IPS-18c (cell line): ENCODE measurements around the gene STAB1.

ENCODE experiments used
- H3K4me3 ChIP-seq: 2 replicates; pipeline ENCODE4 v1.7.0; 2013; ENCODE audit warnings: low read depth, mild to moderate bottlenecking, low read length, moderate library complexity; ENCODE audit not compliant: insufficient read depth
- H3K9me3 ChIP-seq: one replicate; pipeline ENCODE4 v1.6.1; 2013; ENCODE audit warnings: mild to moderate bottlenecking, low read length, moderate library complexity; ENCODE audit not compliant: control insufficient read depth, insufficient read depth

STAB1 gene

DNA sequence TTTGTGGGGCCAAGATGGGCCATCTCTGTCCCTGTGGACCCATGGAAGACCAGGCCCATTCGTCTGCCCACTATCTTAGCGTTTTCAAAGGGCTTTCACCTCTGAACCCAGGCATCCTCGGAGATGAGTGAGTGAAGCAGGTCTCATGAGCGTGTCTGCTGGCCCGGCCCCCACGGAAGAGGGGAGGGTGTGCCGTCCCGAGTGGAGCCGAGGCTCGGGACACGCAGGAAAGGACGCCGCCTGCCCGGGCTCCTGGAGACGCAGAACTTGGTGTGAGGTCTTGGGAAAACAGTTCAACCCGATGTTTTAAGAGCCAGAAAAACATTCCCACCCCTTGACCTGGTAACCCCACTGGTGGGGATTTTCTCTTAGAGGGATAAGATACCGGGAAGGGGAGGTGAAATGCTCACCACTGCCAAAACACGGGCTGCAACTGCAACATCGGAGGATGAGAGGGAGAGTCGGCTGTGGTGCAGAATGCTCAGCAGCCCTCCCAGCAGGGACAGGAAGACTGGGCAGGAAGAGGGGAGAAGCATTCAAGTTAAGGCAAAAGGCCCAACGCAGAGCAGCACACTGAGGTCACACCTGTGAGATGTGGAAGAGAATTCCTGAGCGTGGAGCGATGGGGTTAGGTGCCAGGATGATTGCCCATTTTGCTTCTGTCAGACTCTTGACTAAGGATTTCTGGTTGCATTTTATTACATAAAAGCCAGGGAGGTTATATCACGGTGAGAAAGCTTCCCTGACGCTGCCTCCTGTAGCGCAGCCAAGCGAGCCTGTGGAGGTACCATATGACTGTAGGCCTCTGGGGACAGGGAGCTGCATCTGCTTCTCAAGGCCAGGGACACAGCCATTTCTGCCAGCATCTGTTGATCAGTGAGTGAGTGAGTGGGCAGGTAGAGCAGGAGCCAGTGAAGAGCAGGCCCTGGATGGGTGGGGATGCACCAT is 14.1 kb upstream of the STAB1 start:
- Histone ChIP-seq H3K9me3 (no peaks in the 10 kb centered on the region), H3K4me3 (no peak overlapping the region)

DNA sequence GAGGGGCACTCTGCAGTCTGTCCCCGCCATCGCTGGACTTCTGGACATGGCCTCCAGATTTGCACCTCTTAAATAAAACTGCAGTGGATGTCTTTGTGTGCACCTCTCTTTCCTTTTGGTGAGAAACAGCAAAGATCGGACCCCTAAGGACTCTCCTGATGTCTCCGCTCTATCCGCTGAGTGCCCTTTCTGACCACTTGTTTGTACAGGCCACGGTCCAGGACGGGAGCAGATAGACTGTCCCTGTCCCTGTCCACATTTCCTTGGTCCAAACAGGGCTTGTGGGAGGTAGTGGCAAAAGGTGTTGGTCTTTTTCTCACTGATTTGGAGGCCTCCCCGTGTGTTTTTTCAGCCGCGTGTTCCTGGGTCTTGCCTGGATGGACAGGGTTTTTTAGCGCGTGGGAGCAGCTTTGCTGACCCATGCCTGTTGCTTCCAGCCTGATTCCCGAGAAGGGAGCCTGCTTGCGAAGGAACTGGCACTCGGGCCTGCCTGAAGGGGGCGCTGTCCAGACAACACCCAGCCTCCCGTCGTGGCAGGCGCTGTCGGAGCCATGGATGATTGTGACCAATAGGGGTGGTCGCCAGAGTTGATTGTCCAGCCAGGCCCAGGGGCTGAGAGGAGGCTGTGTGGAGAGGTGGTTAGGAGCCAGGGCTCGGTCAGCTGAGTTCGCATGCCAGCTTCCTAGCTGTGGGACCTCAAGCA is 13.2 kb upstream of the STAB1 start:
- no peak overlapping the region for H3K4me3 ChIP-seq
- H3K9me3 ChIP-seq: no peaks in the 10 kb centered on the region

DNA sequence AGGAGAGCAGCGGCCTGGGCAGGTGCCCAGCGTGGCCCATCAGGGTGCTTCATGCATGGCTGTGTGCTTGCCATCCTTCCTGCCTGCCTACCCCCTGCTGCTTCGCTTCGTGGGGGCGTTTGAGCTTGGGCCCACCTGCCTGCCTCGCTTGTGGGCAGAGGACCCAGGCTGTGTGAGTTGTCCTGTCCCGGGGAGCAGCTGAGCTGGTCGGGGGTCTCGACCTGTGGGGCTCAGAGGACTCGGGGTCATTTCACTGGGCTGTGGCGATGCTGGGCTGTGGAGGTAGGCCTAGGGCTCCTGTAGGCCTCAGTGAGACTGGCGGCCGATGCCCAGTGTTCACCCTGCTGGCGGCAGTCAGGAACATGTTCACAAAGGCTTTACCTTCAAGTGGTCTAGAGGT is 12.1 kb upstream of the STAB1 start:
- Histone ChIP-seq H3K4me3 (no peak overlapping the region), H3K9me3 (no peaks in the 10 kb centered on the region)

DNA sequence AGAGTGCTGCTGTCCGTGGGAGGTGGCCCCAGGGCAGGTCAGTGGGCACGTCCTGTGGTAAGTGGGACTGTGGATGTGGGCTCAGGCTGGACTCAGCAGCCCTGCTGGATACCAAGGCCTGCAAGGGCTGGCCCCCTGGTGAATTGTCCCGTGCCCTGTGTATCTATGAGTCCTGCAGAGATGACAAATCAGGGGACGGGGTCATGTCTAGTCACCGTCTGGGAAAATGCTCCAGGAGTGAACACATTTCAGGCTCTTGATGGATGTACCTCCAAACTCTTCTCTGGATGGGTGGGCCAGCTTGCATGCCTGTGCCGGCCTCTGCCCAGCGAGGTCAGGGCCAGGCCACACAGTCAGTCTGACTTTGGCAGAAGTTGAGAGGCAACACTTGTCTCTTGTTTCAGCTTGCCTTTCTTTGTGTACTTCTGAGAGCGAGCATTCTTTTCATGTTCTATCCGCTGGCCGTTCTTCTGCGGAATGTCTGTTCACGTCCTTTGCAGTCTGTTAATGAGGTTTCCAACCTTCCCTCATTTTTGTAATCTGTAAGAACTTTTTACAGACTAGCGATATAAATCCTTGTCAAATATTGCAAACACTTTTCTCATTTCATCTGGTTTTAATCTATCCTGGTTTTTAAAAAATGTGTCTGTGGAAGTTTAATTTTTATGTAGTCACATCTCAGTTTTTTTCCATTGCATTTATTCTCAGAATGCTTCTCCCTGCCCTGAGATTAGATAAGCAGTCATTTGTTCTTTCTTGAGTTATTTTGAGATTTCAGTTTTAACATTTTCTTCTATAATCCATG is 11.4 kb upstream of the STAB1 start:
- H3K9me3 ChIP-seq: no peaks in the 10 kb centered on the region
- H3K4me3 ChIP-seq: no peak overlapping the region

DNA sequence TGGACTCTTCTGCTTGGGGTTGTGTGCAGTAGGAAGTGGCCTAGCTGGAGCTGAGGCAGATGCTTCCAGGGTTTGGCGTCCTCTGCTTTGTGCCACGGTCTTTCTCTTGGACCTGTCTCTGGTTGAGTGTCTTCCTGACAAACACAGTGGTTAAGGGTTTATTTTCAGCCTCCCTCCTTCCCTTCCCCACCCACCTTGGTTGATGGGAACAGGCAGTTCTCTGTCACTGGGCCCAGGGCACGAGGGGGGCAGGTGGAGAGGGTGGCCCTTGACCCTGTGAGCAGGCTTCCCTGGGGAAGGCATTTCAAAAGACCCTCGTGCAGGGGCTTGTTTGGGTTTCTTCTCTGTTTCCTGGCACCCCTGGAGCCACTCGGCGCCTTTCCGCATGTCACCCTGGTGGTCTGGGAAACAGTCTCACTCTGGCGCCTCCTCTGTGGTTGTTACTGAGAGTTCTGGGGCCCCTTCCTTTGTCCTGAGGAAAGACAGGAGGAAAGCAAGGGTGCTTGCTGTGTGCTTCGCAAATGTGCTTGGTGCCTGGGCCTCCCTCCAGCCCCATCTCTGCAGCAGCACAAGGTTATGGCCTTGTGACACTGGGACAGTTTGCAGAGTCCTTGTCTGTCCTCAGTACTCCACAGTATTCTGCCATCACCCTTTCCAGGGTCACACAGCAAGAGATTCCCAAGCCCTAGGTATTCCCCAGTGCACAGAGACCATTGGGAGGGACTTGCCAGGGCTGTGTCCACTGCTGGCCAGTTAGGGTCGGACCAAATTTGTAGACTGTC is 10.3 kb upstream of the STAB1 start:
- Histone ChIP-seq H3K4me3 (no peak overlapping the region), H3K9me3 (no peaks in the 10 kb centered on the region)

DNA sequence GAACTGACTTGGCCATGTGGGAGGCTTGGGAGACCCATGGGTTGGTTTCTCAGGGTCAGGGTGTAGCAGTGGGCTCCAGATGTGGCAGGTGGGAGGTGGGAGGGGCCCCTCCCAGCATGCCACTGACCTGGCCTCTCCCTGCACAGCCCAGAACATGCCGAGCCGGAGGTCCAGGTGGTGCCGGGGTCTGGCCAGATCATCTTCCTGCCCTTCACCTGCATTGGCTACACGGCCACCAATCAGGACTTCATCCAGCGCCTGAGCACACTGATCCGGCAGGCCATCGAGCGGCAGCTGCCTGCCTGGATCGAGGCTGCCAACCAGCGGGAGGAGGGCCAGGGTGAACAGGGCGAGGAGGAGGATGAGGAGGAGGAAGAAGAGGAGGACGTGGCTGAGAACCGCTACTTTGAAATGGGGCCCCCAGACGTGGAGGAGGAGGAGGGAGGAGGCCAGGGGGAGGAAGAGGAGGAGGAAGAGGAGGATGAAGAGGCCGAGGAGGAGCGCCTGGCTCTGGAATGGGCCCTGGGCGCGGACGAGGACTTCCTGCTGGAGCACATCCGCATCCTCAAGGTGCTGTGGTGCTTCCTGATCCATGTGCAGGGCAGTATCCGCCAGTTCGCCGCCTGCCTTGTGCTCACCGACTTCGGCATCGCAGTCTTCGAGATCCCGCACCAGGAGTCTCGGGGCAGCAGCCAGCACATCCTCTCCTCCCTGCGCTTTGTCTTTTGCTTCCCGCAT is 7.9 kb upstream of the STAB1 start:
- no peaks in the 10 kb centered on the region for H3K9me3 ChIP-seq

DNA sequence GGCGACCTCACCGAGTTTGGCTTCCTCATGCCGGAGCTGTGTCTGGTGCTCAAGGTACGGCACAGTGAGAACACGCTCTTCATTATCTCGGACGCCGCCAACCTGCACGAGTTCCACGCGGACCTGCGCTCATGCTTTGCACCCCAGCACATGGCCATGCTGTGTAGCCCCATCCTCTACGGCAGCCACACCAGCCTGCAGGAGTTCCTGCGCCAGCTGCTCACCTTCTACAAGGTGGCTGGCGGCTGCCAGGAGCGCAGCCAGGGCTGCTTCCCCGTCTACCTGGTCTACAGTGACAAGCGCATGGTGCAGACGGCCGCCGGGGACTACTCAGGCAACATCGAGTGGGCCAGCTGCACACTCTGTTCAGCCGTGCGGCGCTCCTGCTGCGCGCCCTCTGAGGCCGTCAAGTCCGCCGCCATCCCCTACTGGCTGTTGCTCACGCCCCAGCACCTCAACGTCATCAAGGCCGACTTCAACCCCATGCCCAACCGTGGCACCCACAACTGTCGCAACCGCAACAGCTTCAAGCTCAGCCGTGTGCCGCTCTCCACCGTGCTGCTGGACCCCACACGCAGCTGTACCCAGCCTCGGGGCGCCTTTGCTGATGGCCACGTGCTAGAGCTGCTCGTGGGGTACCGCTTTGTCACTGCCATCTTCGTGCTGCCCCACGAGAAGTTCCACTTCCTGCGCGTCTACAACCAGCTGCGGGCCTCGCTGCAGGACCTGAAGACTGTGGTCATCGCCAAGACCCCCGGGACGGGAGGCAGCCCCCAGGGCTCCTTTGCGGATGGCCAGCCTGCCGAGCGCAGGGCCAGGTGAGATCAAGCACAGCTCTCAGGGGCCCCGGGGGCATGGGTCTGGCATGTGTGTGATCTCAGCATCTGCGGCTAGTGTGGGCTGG is 7.1 kb upstream of the STAB1 start:
- Histone ChIP-seq H3K9me3 (no peaks in the 10 kb centered on the region), H3K4me3 (no peak overlapping the region)

More for the DNA sequence above, 7.9 kb upstream of the STAB1 start:
- H3K4me3 ChIP-seq: no peak overlapping the region

DNA sequence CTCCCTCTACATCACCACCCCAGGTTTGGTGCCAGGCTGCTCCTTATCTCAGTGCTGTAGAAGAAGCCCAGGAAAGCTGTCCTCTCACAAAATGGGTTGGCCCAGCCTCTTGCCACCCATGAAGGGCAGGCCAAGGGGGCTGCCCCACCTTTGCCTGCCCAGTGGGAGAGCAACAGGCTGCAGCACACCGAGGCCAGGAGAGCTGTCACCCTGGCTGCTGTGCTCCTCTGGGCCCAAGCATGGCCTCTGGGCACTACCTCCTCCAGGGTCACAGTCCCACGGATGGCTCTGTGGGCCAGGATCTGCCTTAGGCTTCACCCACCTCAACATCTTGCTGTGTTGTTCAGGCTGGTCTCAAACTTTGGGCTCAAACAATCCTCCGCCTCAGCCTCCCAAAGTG is 6.4 kb upstream of the STAB1 start:
- H3K9me3 ChIP-seq: no peaks in the 10 kb centered on the region
- H3K4me3 ChIP-seq: no peak overlapping the region

DNA sequence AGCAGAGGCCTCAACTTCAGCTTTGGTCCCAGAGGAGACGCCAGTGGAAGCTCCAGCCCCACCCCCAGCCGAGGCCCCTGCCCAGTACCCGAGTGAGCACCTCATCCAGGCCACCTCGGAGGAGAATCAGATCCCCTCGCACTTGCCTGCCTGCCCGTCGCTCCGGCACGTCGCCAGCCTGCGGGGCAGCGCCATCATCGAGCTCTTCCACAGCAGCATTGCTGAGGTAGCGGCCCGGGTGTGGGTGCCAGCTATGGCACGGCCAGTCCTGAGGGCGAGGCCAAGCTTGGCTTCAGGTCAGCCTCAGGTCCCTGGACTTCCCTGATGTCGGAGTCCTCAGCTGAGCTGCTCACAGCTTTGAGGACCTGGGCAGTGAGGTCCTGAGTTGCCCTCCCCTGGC is 5.7 kb upstream of the STAB1 start:
- no peaks in the 10 kb centered on the region for H3K9me3 ChIP-seq

DNA sequence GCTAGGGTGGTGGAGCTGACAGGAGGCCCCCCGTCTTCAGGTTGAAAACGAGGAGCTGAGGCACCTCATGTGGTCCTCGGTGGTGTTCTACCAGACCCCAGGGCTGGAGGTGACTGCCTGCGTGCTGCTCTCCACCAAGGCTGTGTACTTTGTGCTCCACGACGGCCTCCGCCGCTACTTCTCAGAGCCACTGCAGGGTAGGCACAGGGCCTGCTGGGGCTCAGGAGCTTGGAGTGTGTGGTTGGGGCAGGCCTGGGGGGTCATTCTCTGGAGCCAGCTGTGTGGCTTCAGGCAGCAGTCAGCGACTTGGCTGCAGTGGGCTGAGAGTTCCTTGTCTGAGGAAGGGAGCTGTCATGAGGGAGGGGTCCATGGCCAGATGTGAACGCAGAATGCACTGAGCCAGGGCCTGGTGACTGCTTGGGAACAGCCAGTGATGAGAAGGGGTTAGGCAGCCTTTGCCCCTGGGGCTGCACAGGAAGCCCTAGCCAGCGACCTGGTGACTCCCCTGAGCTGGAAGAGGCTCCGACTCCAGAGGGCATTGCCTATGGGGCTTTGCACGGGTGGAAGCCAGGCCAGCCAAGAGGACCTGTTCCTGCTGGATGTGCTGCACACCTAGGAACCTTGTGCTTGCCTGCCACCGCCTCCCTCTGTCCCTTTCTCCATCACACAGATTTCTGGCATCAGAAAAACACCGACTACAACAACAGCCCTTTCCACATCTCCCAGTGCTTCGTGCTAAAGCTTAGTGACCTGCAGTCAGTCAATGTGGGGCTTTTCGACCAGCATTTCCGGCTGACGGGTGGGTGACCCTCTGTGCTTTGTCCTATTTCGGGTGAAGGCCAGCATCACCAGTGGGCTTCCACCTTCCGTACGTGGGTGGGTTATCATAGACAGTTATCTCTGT is 4.9 kb upstream of the STAB1 start:
- no peaks in the 10 kb centered on the region for H3K9me3 ChIP-seq
- H3K4me3 ChIP-seq: no peak overlapping the region

More for the DNA sequence above, 5.7 kb upstream of the STAB1 start:
- H3K4me3 ChIP-seq: no peak overlapping the region

DNA sequence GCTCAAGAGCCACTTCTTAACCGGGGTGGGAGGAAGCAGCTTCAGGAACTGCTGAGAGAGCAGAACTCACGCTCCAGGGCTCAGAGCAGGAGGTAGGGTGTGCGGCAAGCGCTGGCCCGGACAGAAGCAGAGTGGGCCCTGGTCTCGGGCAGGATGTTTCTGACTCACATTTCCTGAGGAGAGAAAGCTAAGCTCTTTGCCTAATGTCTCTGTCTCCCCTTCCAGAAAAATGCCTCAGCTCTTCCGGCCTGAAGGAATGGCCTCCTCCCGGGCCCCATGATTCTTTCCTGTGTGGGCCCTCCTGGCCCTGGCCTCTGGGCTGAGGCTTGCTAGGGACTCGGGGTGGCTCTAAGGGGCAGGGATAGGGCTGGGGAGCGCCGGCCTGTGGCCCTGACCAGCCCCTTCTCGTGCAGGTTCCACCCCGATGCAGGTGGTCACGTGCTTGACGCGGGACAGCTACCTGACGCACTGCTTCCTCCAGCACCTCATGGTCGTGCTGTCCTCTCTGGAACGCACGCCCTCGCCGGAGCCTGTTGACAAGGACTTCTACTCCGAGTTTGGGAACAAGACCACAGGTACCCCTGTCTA is 4.1 kb upstream of the STAB1 start:
- Histone ChIP-seq H3K9me3 (no peaks in the 10 kb centered on the region), H3K4me3 (no peak overlapping the region)

DNA sequence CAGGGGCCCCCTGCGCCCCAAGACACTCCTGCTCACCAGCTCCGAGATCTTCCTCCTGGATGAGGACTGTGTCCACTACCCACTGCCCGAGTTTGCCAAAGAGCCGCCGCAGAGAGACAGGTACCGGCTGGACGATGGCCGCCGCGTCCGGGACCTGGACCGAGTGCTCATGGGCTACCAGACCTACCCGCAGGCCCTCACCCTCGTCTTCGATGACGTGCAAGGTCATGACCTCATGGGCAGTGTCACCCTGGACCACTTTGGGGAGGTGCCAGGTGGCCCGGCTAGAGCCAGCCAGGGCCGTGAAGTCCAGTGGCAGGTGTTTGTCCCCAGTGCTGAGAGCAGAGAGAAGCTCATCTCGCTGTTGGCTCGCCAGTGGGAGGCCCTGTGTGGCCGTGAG is 3.1 kb upstream of the STAB1 start:
- Histone ChIP-seq H3K4me3 (no peak overlapping the region), H3K9me3 (no peaks in the 10 kb centered on the region)

DNA sequence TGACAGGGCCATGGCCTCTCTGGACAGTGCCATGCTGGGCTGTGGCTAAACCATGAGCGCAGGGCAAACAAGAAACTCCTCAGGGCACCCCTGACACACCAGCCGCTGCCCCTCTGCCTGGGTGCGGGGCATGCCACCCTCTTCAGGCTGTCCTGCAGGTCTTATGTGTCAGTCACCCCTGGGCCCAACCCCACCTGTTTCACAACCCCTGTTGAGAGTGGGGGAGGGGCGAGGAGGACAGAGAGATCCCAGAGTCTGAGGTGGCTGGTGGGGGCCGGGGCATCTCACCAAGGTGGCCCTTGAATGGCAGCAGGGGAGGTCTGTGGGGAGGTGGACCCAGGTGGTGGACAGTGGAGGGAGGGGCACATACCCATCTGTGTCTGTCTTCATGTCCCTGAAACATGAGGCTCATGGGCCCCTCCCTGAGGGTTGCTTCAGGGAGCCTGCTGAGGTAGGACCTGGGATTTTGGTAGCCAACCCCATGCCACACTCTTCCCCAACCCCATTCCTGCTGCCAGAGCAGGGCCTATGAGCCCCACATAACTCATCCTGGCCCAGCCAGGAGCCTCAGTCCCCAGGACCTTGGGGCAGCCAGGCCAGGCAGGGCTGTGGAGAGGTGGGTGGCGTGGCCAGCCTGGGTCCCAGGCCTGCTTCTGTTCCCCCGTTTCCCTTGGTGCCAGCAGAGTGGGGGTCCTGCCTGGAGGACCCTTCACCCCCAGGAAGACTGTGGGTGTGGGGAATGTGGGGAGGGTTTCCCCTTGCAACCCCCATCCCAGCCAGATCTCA is 1.7 kb upstream of the STAB1 start:
- Histone ChIP-seq H3K4me3 (no peak overlapping the region), H3K9me3 (no peaks in the 10 kb centered on the region)

DNA sequence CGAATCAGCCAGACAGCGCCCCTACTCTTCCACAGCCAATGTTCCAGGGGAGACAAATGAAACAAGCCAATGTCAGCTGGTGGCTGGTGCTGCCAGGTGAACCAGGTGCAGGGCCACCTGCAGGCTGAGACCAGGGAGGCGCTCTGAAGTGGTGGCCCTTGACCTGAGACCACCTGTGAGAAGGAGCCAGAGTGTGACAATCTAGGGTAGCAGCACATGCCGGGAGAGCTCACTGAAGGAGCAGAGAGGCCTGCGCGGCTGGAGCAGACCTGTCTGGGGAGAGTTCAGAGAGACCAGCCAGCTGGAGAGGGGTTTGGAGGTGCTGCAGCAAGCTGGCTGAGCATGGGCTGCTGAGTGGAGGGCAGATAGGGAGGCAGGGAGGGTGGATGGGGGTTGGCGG is 693 bp upstream of the STAB1 start:
- no peaks in the 10 kb centered on the region for H3K9me3 ChIP-seq
- H3K4me3 ChIP-seq: no peak overlapping the region
